HepG2 (cell line): ENCODE data around the gene P2RX3. TPM values are rescaled to one million over a fixed set of nuclear protein-coding genes. Genes with fewer than 3 reads are reported as not detected.

ENCODE experiments used
- ASH2L ChIP-seq: fragments of 300-600, 200-600 bp; sonication (generic); IDR thresholded peaks from 2 replicates; pipeline ENCODE4 v1.7.0; 2017; ENCODE audit warnings: low read depth, mild to moderate bottlenecking, moderate library complexity, mixed read lengths, low read length; ENCODE audit not compliant: insufficient read length
- E2F2 ChIP-seq: sonication (generic); formaldehyde crosslinking; IDR thresholded peaks from 2 replicates; pipeline ENCODE4 v1.4.0; 2020; ENCODE audit warnings: missing genetic modification reagents, borderline replicate concordance
- FOXO1 ChIP-seq: sonication (generic); formaldehyde crosslinking; IDR thresholded peaks from 2 replicates; pipeline ENCODE4 v1.4.0; 2020; ENCODE audit warnings: missing genetic modification reagents
- GPN1 ChIP-seq: sonication (generic); formaldehyde crosslinking; IDR thresholded peaks from 2 replicates; pipeline ENCODE4 v1.5.1; 2020; ENCODE audit warnings: missing genetic modification reagents, borderline replicate concordance
- GTF3A ChIP-seq: sonication (generic); formaldehyde crosslinking; conservative IDR thresholded peaks from 2 replicates; pipeline ENCODE4 v1.4.0; 2020; ENCODE audit warnings: mild to moderate bottlenecking, missing genetic modification reagents
- JUND ChIP-seq: sonication (generic); formaldehyde crosslinking; IDR thresholded peaks from 2 replicates; pipeline ENCODE4 v1.8.0; 2022; ENCODE audit warnings: mild to moderate bottlenecking, missing genetic modification reagents
- KDM3A ChIP-seq: IDR thresholded peaks from 2 replicates; pipeline ENCODE4 v1.6.1; 2018; ENCODE audit warnings: low read depth, missing compliant biosample characterization
- MATR3 ChIP-seq: sonication (generic); formaldehyde crosslinking; IDR thresholded peaks from 2 replicates; pipeline ENCODE4 v1.4.0; 2020; ENCODE audit warnings: missing genetic modification reagents
- MTA1 ChIP-seq: sonication (generic); formaldehyde crosslinking; IDR thresholded peaks from 2 replicates; pipeline ENCODE4 v1.4.0; 2020; ENCODE audit warnings: missing genetic modification reagents, mild to moderate bottlenecking, borderline replicate concordance
- NCOR1 ChIP-seq: fragments of 200-600 bp; sonication (generic); IDR thresholded peaks from 2 replicates; pipeline ENCODE4 v1.7.0; 2017; ENCODE audit warnings: antibody characterized with exemption, low read length, borderline replicate concordance
- PAF1 ChIP-seq: IDR thresholded peaks from 2 replicates; pipeline ENCODE4 v1.6.1; 2016; ENCODE audit warnings: missing genetic modification reagents, missing compliant biosample characterization
- SMAD1 ChIP-seq: sonication (generic); formaldehyde crosslinking; IDR thresholded peaks from 2 replicates; pipeline ENCODE4 v1.4.0; 2020; ENCODE audit warnings: missing genetic modification reagents, low read depth, mild to moderate bottlenecking, borderline replicate concordance
- ZFP36L1 ChIP-seq: sonication (generic); formaldehyde crosslinking; IDR thresholded peaks from 2 replicates; pipeline ENCODE4 v1.8.0; 2022; ENCODE audit warnings: mild to moderate bottlenecking, missing genetic modification reagents, moderate library complexity
- ZNF180 ChIP-seq: sonication (generic); formaldehyde crosslinking; IDR thresholded peaks from 2 replicates; pipeline ENCODE4 v1.4.0; 2020; ENCODE audit warnings: low read depth, missing genetic modification reagents, borderline replicate concordance
- ZNF235 ChIP-seq: sonication (generic); formaldehyde crosslinking; IDR thresholded peaks from 2 replicates; pipeline ENCODE4 v1.8.1; 2023; ENCODE audit warnings: mild to moderate bottlenecking, missing genetic modification reagents, borderline replicate concordance
- ZNF326 ChIP-seq: sonication (generic); formaldehyde crosslinking; IDR thresholded peaks from 2 replicates; pipeline ENCODE4 v1.4.0; 2020; ENCODE audit warnings: missing genetic modification reagents, borderline replicate concordance
- ZNF567 ChIP-seq: sonication (generic); formaldehyde crosslinking; IDR thresholded peaks from 2 replicates; pipeline ENCODE4 v1.8.1; 2023; ENCODE audit warnings: mild to moderate bottlenecking, missing genetic modification reagents, borderline replicate concordance
- ZNF720 ChIP-seq: sonication (generic); formaldehyde crosslinking; IDR thresholded peaks from 2 replicates; pipeline ENCODE4 v1.4.0; 2020; ENCODE audit warnings: missing genetic modification reagents
- ZNF790 ChIP-seq: sonication (generic); formaldehyde crosslinking; IDR thresholded peaks from 2 replicates; pipeline ENCODE4 v1.8.0; 2022; ENCODE audit warnings: missing genetic modification reagents, mild to moderate bottlenecking, borderline replicate concordance
- polyA plus RNA-seq, 8 experiments: library from polyadenylated mRNA; depleted of rRNA in 3 of 8; stranded (reverse) in 7 of 8; unstranded in 1 of 8; fragments of >200 nt; fragmentation: Illumina TruSeq in 4 of 8; extraction: Trizol in 4 of 8; gene quantifications; 2 replicates each; pipeline versions ENCODE4 v1.2.1 to v1.2.3, GENCODE V29; 2011 to 2016; ENCODE audit warnings: low read depth in 4 of 8, missing spikeins in 1 of 8, mixed read lengths in 1 of 8; ENCODE audit not compliant: insufficient read depth in 1 of 8
- total RNA-seq, 5 experiments: library from RNA; depleted of rRNA; stranded (reverse); fragments of >200 nt; fragmentation: Illumina TruSeq; extraction: Trizol; gene quantifications; 2 replicates each; pipeline ENCODE4 v1.2.3, GENCODE V29; 2016; ENCODE audit warnings: low read depth in 1 of 5
- TF ChIP-seq, protein P1 (sequence below), 2 experiments: sonication (generic) in 1 of 2; formaldehyde crosslinking in 1 of 2; IDR thresholded peaks; 2 replicates each; pipeline versions ENCODE4 v1.4.0 to v1.6.1; 2016 to 2020; ENCODE audit warnings: borderline replicate concordance in 1 of 2, low read depth in 1 of 2, mild to moderate bottlenecking in 1 of 2, missing genetic modification reagents in 1 of 2
- TF ChIP-seq, protein P2 (sequence below): sonication (generic); formaldehyde crosslinking; IDR thresholded peaks from 2 replicates; pipeline ENCODE4 v1.4.0; 2020; ENCODE audit warnings: missing genetic modification reagents

Gene P2RX3
- total and polyA plus RNA-seq, 2 of the 13 experiments (the other 11 are each of a cell fraction or from before 2014, with no cell fraction given), result 0.08 TPM; not detected in 1

GRCh38 chr11:57324886-57325734 lies 13.0 kb upstream of the P2RX3 start, which contains the start of gene TNKS1BP1 (continued):
- TF ChIP-seq NCOR1 (peak; percentile 35; the same call in 1 of the 2 replicates), ZNF326 (CRISPR knock-in tag) (no peak), ASH2L (peak; percentile 15), GTF3A (CRISPR knock-in tag) (no peak), KDM3A (CRISPR knock-in tag) (0 out of 2 replicates have a peak, but pooled peaks have one; percentile 37), GPN1 (CRISPR knock-in tag) (no peak), SMAD1 (CRISPR knock-in tag) (no peak), ZNF567 (CRISPR knock-in tag) (0 out of 2 replicates have a peak, but pooled peaks have one; percentile 25), MATR3 (no peak), FOXO1 (no peak), ZFP36L1 (CRISPR knock-in tag) (no peak), ZNF235 (CRISPR knock-in tag) (no peak), E2F2 (CRISPR knock-in tag) (no peak), ZNF720 (CRISPR knock-in tag) (no peak), MTA1 (CRISPR knock-in tag) (0 out of 2 replicates have a peak, but pooled peaks have one; percentile 14), JUND (CRISPR knock-in tag) (no peak), ZNF790 (no peak), PAF1 (CRISPR knock-in tag) (no peak), ZNF180 (no peak)
- TF ChIP-seq, protein P1, sequence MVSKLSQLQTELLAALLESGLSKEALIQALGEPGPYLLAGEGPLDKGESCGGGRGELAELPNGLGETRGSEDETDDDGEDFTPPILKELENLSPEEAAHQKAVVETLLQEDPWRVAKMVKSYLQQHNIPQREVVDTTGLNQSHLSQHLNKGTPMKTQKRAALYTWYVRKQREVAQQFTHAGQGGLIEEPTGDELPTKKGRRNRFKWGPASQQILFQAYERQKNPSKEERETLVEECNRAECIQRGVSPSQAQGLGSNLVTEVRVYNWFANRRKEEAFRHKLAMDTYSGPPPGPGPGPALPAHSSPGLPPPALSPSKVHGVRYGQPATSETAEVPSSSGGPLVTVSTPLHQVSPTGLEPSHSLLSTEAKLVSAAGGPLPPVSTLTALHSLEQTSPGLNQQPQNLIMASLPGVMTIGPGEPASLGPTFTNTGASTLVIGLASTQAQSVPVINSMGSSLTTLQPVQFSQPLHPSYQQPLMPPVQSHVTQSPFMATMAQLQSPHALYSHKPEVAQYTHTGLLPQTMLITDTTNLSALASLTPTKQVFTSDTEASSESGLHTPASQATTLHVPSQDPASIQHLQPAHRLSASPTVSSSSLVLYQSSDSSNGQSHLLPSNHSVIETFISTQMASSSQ (IDR thresholded peaks at IDR 0.05; ENCODE audit: low read depth), result no peak
- TF ChIP-seq, protein P1 (CRISPR knock-in tag; IDR thresholded peaks at IDR 0.05; ENCODE audit: borderline replicate concordance), result no peak
- TF ChIP-seq, protein P2, sequence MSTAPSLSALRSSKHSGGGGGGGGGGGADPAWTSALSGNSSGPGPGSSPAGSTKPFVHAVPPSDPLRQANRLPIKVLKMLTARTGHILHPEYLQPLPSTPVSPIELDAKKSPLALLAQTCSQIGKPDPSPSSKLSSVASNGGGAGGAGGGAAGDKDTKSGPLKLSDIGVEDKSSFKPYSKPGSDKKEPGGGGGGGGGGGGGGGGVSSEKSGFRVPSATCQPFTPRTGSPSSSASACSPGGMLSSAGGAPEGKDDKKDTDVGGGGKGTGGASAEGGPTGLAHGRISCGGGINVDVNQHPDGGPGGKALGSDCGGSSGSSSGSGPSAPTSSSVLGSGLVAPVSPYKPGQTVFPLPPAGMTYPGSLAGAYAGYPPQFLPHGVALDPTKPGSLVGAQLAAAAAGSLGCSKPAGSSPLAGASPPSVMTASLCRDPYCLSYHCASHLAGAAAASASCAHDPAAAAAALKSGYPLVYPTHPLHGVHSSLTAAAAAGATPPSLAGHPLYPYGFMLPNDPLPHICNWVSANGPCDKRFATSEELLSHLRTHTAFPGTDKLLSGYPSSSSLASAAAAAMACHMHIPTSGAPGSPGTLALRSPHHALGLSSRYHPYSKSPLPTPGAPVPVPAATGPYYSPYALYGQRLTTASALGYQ (CRISPR knock-in tag), result 0 out of 2 replicates have a peak, but pooled peaks have one; percentile 32
